Endothelial cell of umbilical vein (primary cell): ENCODE data around the gene TRIM41. TPM values are rescaled to one million over a fixed set of nuclear protein-coding genes. Genes with fewer than 3 reads are reported as not detected.
"Not testable (repeated sequence)": the region's sequence is repeated elsewhere in the genome, so short reads cannot be mapped to it uniquely, and the experiment has no call there.

ENCODE experiments used
- BruUV-seq: library from RNA; stranded (reverse); fragments of 400-500 nt; replicated peaks from 2 replicates; lab custom pipeline; 2021; lab: Mats Ljungman, UMichigan
- CTCF ChIA-PET: fragments of 300-600, 350-600 bp; sonication (Branson Sonifier 250); formaldehyde crosslinking; loops from one replicate; lab custom pipeline; 2021; ENCODE audit warnings: antibody characterized with exemption, inconsistent platforms; lab: Charles Lee
- POLR2A ChIA-PET: fragments of 300-600, 350-600 bp; sonication (Branson Sonifier 250); formaldehyde crosslinking; loops from one replicate; lab custom pipeline; 2021; ENCODE audit warnings: antibody characterized with exemption, inconsistent platforms; lab: Charles Lee
- DNase-seq: peaks from one replicate; pipeline ENCODE4 v3.0.0-alpha.2; 2011; ENCODE audit warnings: low read depth, low spot score
- FAIRE-seq: peaks from 2 replicates; lab custom pipeline; 2011; peaks lifted over from hg19 to GRCh38; lab: Jason Lieb, UNC
- H2AFZ ChIP-seq: 2 replicates; pipeline ENCODE4 v1.6.0; 2012; ENCODE audit warnings: low read depth, low read length, control low read depth, inconsistent platforms
- H3K27ac ChIP-seq: 2 replicates; pipeline ENCODE4 v1.5.1; 2011; ENCODE audit warnings: low read depth, mild to moderate bottlenecking, control low read depth, low read length, moderate library complexity; ENCODE audit not compliant: insufficient read depth
- H3K27me3 ChIP-seq, 2 experiments: 2 replicates each; pipeline versions ENCODE4 v1.6.0 to v1.6.1; 2011; ENCODE audit warnings: low read length in 2 of 2, mixed read lengths in 1 of 2; ENCODE audit not compliant: control insufficient read depth in 2 of 2, insufficient read depth in 2 of 2
- H3K36me3 ChIP-seq, 2 experiments: 2 replicates in 1 of 2; 3 replicates in 1 of 2; pipeline ENCODE4 v1.5.1; 2011; ENCODE audit warnings: low read length in 2 of 2, mild to moderate bottlenecking in 1 of 2, moderate library complexity in 1 of 2; ENCODE audit not compliant: control insufficient read depth in 2 of 2, insufficient read depth in 2 of 2; ENCODE audit errors: extremely low read depth in 1 of 2
- H3K4me1 ChIP-seq: 3 replicates; pipeline ENCODE4 v1.5.1; 2011; ENCODE audit warnings: mild to moderate bottlenecking, low read length; ENCODE audit not compliant: control insufficient read depth, insufficient read depth; ENCODE audit errors: extremely low read depth
- H3K4me2 ChIP-seq: 2 replicates; pipeline ENCODE4 v1.6.1; 2011; ENCODE audit warnings: low read length, control low read depth, mixed read lengths; ENCODE audit not compliant: insufficient read depth
- H3K4me3 ChIP-seq, 3 experiments: fragments of 200-600 bp in 1 of 3; sonication (generic), shearing (Covaris generic) in 1 of 3; replicated peaks in 1 of 3; 2 replicates each; pipeline ENCODE4 v1.5.1; 2011 to 2016; ENCODE audit warnings: control low read depth in 3 of 3, low read length in 3 of 3, mild to moderate bottlenecking in 2 of 3, inconsistent platforms in 1 of 3, low read depth in 1 of 3, moderate library complexity in 1 of 3; ENCODE audit not compliant: insufficient read depth in 1 of 3
- H3K79me2 ChIP-seq: 2 replicates; pipeline ENCODE4 v1.6.0; 2012; ENCODE audit warnings: low read length, inconsistent platforms; ENCODE audit not compliant: control insufficient read depth, insufficient read depth
- H3K9ac ChIP-seq: replicated peaks from 2 replicates; pipeline ENCODE3; 2011; ENCODE audit warnings: low read length, control low read depth; ENCODE audit not compliant: insufficient read depth; ENCODE audit errors: extremely low read depth
- H3K9me1 ChIP-seq: replicated peaks from 3 replicates; pipeline ENCODE4 v1.6.0; 2011; ENCODE audit warnings: mild to moderate bottlenecking, low read length; ENCODE audit not compliant: control insufficient read depth, insufficient read depth; ENCODE audit errors: extremely low read depth
- H3K9me3 ChIP-seq: replicated peaks from 2 replicates; pipeline ENCODE4 v1.5.1; 2012; ENCODE audit warnings: low read length, inconsistent platforms; ENCODE audit not compliant: control insufficient read depth, insufficient read depth
- H4K20me1 ChIP-seq: replicated peaks from 2 replicates; pipeline ENCODE3; 2011; ENCODE audit warnings: mild to moderate bottlenecking, low read length; ENCODE audit not compliant: control insufficient read depth, insufficient read depth; ENCODE audit errors: extremely low read depth
- EZH2 ChIP-seq: IDR thresholded peaks from 2 replicates; pipeline ENCODE4 v1.6.1; 2012; ENCODE audit warnings: borderline replicate concordance, low read depth, mild to moderate bottlenecking, moderate library complexity, low read length, inconsistent platforms; ENCODE audit not compliant: severe bottlenecking
- FOS ChIP-seq: IDR thresholded peaks from 2 replicates; pipeline ENCODE4 v1.6.1; 2011; ENCODE audit warnings: mild to moderate bottlenecking, low read length, moderate library complexity, borderline replicate concordance; ENCODE audit not compliant: insufficient read depth
- GATA2 ChIP-seq: IDR thresholded peaks from 2 replicates; pipeline ENCODE4 v1.7.0; 2011; ENCODE audit warnings: low read depth, mild to moderate bottlenecking, moderate library complexity, mixed read lengths, low read length; ENCODE audit not compliant: insufficient read length, insufficient read depth
- JUN ChIP-seq: IDR thresholded peaks from 2 replicates; pipeline ENCODE4 v1.6.1; 2011; ENCODE audit warnings: borderline replicate concordance, low read depth; ENCODE audit not compliant: insufficient read length, insufficient read depth
- MYC ChIP-seq: IDR thresholded peaks from one replicate; pipeline ENCODE4 v1.6.1; 2011; ENCODE audit warnings: mild to moderate bottlenecking, low read depth, low read length
- POLR2A ChIP-seq: IDR thresholded peaks from 2 replicates; pipeline ENCODE4 v1.6.1; 2012; ENCODE audit warnings: low read depth, mild to moderate bottlenecking, control low read depth, low read length
- POLR2AphosphoS5 ChIP-seq: IDR thresholded peaks from 2 replicates; pipeline ENCODE4 v1.6.1; 2012; ENCODE audit warnings: low read depth, mild to moderate bottlenecking, control low read depth, low read length, moderate library complexity; ENCODE audit not compliant: insufficient read depth
- dilution Hi-C: fragments of 300-500 bp; cut with MboI; formaldehyde crosslinking; loops from one replicate; pipeline ENCODE4 v1.15.0; 2019; ENCODE audit warnings: low sequenced_read_pairs; ENCODE audit not compliant: extremely low pct_ligation_motif_present
- intact Hi-C: fragments of 100-400 bp; cut with micrococcal nuclease; formaldehyde crosslinking; loops from one replicate; pipeline ENCODE4 v1.10.0; 2022
- polyA plus RNA-seq, 4 experiments: library from polyadenylated mRNA; depleted of rRNA in 3 of 4; stranded (reverse) in 3 of 4; unstranded in 1 of 4; fragments of >200 nt; gene quantifications; 2 replicates each; pipeline versions ENCODE4 v1.2.1 to v1.2.3, GENCODE V29; 2011 to 2012; ENCODE audit warnings: missing spikeins in 1 of 4
- total RNA-seq: library from RNA; stranded (reverse); gene quantifications from 2 replicates; pipeline ENCODE4 v1.2.3, GENCODE V29; 2021
- TF ChIP-seq, protein P1 (sequence below): IDR thresholded peaks from 2 replicates; pipeline ENCODE4 v1.6.1; 2011; ENCODE audit not compliant: insufficient read depth, insufficient read length
- TF ChIP-seq, protein P2 (sequence below), 2 donors: IDR thresholded peaks; 1 replicate in 1 of 2; 2 replicates in 1 of 2; pipeline ENCODE4 v1.5.1; 2011; ENCODE audit warnings: low read length in 2 of 2, mild to moderate bottlenecking in 2 of 2, moderate library complexity in 2 of 2, control low read depth in 1 of 2, inconsistent platforms in 1 of 2, low read depth in 1 of 2; ENCODE audit not compliant: insufficient read depth in 1 of 2; ENCODE audit errors: extremely low read depth in 1 of 2

The TRIM41 gene
- total and polyA plus RNA-seq, 2 donors (not counting 3 experiments of a cell fraction or from before 2014, with no cell fraction given): 11.2 to 19.9 TPM

DNA sequence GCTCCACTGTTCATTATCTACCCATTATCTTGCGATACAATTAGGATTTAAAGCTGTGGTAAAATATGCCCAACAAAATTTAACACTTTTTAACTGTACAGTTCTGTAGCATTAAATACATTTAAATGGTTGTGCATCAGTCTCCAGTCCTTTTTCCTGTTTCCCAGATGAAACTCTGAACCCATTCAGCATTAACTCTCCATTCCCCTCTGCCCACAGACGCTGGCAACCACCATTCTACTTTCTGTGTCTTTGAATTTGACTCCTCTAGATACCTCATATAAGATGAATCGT, 15.2 kb upstream of the TRIM41 start:
- ChIA-PET POLR2A (interaction anchor here (0.7 to 1.7 kb wide), 5 partner anchors 14 to 36 kb away, joined by 4 to 11 read pairs (median 6); partner anchors contain the start of gene RACK1), CTCF (interaction anchor here (1.0 to 8.0 kb wide), 5 partner anchors 9 to 65 kb away, joined by 3 to 95 read pairs (median 8); no protein-coding TSS in a partner anchor)

DNA sequence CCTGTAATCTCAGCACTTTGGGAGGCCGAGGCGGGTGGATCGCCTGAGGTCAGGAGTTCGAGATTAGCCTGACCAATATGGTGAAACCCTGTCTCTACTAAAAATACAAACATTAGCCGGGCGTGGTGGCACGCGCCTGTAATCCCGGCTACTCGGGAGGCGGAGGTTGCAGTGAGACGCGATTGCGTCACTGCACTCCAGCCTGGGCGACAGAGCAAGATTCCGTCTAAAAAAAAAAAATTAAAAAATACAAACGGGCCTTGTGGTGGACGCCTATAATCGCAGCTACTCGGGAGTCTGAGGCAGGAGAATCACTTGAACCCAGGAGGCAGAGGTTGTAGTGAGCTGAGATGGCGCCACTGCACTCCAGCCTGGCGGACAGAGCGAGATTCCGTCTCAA, 14.1 kb upstream of the TRIM41 start:
- peaks cover 12% of the 10 kb centered on the region for H3K4me1 ChIP-seq
- H3K9ac ChIP-seq, H3K79me2 ChIP-seq, H3K27ac ChIP-seq, POLR2A ChIA-PET, H3K9me3 ChIP-seq, H3K4me2 ChIP-seq, H4K20me1 ChIP-seq, DNase-seq, H3K4me3 ChIP-seq, BruUV-seq, H3K36me3 ChIP-seq, dilution Hi-C loops, H3K27me3 ChIP-seq, FAIRE-seq, H3K9me1 ChIP-seq, H2AFZ ChIP-seq: not testable (repeated sequence)
- intact Hi-C loops: loop anchor here (10.0 kb wide), 1 partner anchor 1654 kb away; the partner anchor contains the start of gene RUFY1
- CTCF ChIA-PET: interaction anchor here (8.0 kb wide), 1 partner anchor 17 kb away, joined by 95 read pairs; no protein-coding TSS in a partner anchor

More for the DNA sequence above, 15.2 kb upstream of the TRIM41 start:
- H3K27me3 ChIP-seq: peaks cover 0 to 2% of the 10 kb centered on the region in 2 experiments
- H2AFZ ChIP-seq: no peak overlapping the region
- intact Hi-C loops: loop anchor here (1.0 to 10.0 kb wide), 4 partner anchors 10 to 1653 kb away; partner anchors contain the start of genes RACK1 and RUFY1
- no peaks in the 10 kb centered on the region for H3K9me3 ChIP-seq
- peaks cover 12% of the 10 kb centered on the region for H3K4me1 ChIP-seq
- no peaks in the 10 kb centered on the region for H3K9me1 ChIP-seq
- DNase-seq (no peak), FAIRE-seq (no peak)
- no peaks in the 10 kb centered on the region for H4K20me1 ChIP-seq
- no peak overlapping the region for H3K4me2 ChIP-seq
- BruUV-seq: no TSS peak
- no peaks in the 10 kb centered on the region for H3K79me2 ChIP-seq
- dilution Hi-C loops: no loop called here
- no peak for TF ChIP-seq MYC
- TF ChIP-seq, protein P1, sequence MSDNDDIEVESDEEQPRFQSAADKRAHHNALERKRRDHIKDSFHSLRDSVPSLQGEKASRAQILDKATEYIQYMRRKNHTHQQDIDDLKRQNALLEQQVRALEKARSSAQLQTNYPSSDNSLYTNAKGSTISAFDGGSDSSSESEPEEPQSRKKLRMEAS: no peak
- no peak for TF ChIP-seq FOS
- TF ChIP-seq EZH2: no peak
- no peak for TF ChIP-seq JUN
- no peak for TF ChIP-seq POLR2A
- TF ChIP-seq, protein P2, sequence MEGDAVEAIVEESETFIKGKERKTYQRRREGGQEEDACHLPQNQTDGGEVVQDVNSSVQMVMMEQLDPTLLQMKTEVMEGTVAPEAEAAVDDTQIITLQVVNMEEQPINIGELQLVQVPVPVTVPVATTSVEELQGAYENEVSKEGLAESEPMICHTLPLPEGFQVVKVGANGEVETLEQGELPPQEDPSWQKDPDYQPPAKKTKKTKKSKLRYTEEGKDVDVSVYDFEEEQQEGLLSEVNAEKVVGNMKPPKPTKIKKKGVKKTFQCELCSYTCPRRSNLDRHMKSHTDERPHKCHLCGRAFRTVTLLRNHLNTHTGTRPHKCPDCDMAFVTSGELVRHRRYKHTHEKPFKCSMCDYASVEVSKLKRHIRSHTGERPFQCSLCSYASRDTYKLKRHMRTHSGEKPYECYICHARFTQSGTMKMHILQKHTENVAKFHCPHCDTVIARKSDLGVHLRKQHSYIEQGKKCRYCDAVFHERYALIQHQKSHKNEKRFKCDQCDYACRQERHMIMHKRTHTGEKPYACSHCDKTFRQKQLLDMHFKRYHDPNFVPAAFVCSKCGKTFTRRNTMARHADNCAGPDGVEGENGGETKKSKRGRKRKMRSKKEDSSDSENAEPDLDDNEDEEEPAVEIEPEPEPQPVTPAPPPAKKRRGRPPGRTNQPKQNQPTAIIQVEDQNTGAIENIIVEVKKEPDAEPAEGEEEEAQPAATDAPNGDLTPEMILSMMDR (IDR thresholded peaks at IDR 0.05; ENCODE audit: extremely low read depth in 1 of 2, insufficient read depth in 1 of 2, low read depth in 1 of 2, low read length in 2 of 2): no peak
- no peak for TF ChIP-seq POLR2AphosphoS5
- TF ChIP-seq GATA2: no peak
- H3K4me3 ChIP-seq: no peak overlapping the region
- H3K27ac ChIP-seq: no peak overlapping the region
- no peak overlapping the region for H3K9ac ChIP-seq
- no peaks in the 10 kb centered on the region for H3K36me3 ChIP-seq

DNA sequence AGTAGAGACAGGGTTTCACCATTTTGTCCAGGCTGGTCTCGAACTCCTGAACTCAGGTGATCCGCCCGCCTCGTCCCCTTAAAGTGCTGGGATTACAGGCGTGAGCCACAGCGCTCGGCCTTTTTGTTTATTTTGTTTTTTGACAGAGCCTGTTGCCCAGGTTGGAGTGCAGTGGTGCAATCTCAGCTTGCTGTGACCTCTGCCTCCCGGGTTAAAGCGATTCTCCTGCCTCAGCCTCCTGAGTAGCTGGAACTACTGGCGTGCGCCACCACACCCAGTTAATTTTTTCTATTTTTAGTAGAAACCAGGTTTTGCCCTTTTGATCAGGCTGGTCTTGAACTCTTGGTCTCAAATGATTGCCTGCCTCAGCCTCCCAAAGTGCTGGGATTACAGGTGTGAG, 12.9 kb upstream of the TRIM41 start:
- H3K9me1 ChIP-seq, BruUV-seq, CTCF ChIA-PET, H3K27me3 ChIP-seq, H3K4me3 ChIP-seq, intact Hi-C loops, dilution Hi-C loops, H3K4me2 ChIP-seq, DNase-seq, H3K36me3 ChIP-seq, H4K20me1 ChIP-seq, H3K27ac ChIP-seq, H2AFZ ChIP-seq, FAIRE-seq, H3K79me2 ChIP-seq, H3K9ac ChIP-seq, H3K9me3 ChIP-seq: not testable (repeated sequence)
- H3K4me1 ChIP-seq: peaks cover 12% of the 10 kb centered on the region
- POLR2A ChIA-PET: interaction anchor here (0.8 kb wide), 1 partner anchor 14 kb away, joined by 3 read pairs; no protein-coding TSS in a partner anchor
